ENCODE data around the gene TRPV4. TPM values are rescaled to one million over a fixed set of nuclear protein-coding genes. Genes with fewer than 3 reads are reported as not detected.

TRPV4 gene
- total RNA-seq, 2 experiments from 2014 or later: not detected

- peaks cover 33% of the 10 kb centered on the region for H3K27me3 Mint-ChIP-seq
These were observed 98.8 kb downstream of the TRPV4 start for GRCh38 chr12:109734219-109735000.

More at GRCh38 chr12:109734219-109735000, 98.8 kb downstream of the TRPV4 start:
- Mint-ChIP-seq H3K36me3 (no peaks in the 10 kb centered on the region), H3K27ac (no peak overlapping the region), H3K9me3 (no peaks in the 10 kb centered on the region), H3K4me1 (no peaks in the 10 kb centered on the region), H3K4me3 (no peak overlapping the region)
- DNase-seq: no peak

Other genes starting within 250 kb of the TRPV4 start
- gene FAM222A, start 119.6 kb downstream of the TRPV4 start, total RNA-seq: 1 to 10 TPM; 1.1 to 1.8 TPM
- gene GLTP, start 47.1 kb upstream of the TRPV4 start, total RNA-seq: 10 to 100 TPM; 31.5 to 32.4 TPM
- 10 to 100 TPM; 22.9 to 24.9 TPM for gene TCHP, start 66.9 kb upstream of the TRPV4 start, total RNA-seq
- gene GIT2, start 163.0 kb upstream of the TRPV4 start, total RNA-seq: 10 to 100 TPM; 50.6 to 51.0 TPM
- 10 to 100 TPM; 36.8 to 43.6 TPM for gene ANKRD13A, start 166.0 kb upstream of the TRPV4 start, total RNA-seq
- 1 to 10 TPM; 6.6 to 7.3 TPM for gene C12orf76, start 215.1 kb upstream of the TRPV4 start, total RNA-seq